ENCODE data around the gene GNB1L. TPM values are rescaled to one million over a fixed set of nuclear protein-coding genes. Genes with fewer than 3 reads are reported as not detected.
A peak's percentile ranks its signal among the peaks of the same experiment; 100 is the strongest.

Gene GNB1L
- total and polyA plus RNA-seq, 10 of the 15 experiments (the other 5 are each of a cell fraction or from before 2014, with no cell fraction given) = 0.21 to 19.4 (median 6.8) TPM

DNA sequence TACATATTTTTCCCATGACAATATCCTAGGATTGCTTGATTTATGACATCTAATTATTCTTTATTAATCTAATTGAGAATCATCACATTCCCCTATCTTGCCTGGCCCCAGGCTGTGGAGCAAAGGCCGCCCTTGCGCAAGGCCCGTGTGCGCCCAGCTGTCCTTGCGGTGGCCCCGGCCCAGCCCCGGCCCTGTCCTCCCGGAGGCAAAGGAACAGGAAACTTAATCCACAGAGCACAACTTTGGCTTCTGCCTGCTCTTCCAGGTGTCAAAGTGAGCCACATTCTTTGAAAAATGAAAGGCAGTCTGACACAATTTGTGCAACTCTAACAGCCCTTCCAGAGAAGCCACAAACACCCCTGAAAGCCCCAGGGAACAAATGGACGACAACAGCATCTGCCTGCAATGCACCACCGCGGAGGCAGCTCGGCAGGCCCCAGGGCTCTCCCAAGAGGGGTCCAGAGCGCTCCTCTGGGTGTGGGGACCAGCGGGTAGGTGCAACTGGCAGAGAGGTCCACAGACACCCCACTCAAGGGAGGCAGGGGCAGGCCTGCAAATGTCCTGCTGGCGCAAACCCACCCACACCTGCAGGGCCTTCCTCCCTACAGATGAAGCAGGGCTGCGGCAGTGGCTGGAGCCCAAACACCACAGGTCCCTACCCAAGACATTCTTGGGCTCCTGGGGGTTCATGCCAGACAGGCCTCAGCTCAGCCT is 30.3 kb downstream of the GNB1L start:
- ATAC-seq = no peak
- SMC1A ChIA-PET (ENCODE audit: uncharacterized antibody, unreplicated experiment) = no interaction called here
- RAD21 ChIA-PET (ENCODE audit: unreplicated experiment) = no interaction called here
- H3K4me1 ChIP-seq (ENCODE audit: control insufficient read depth, insufficient read depth, low read length) = no peaks in the 10 kb centered on the region
- no peak for TF ChIP-seq ASH2L (IDR thresholded peaks at IDR 0.05; ENCODE audit: borderline replicate concordance, low read depth)
- TF ChIP-seq CREM (IDR thresholded peaks at IDR 0.05; ENCODE audit: low read depth) = no peak
- TF ChIP-seq MEF2B (IDR thresholded peaks at IDR 0.05; ENCODE audit: partially characterized antibody, poor library complexity, severe bottlenecking) = peak; percentile 46
- no peak overlapping the region for H3K4me2 ChIP-seq (ENCODE audit: control insufficient read depth, insufficient read depth)
- 69% methylated on average over 16 of the region's 16 CpGs for WGBS (ENCODE audit: insufficient coverage, insufficient replicate concordance, low lambda C conversion rate, missing lambda C conversion rate)
- no peaks in the 10 kb centered on the region for H3K9me3 ChIP-seq (replicated peaks; ENCODE audit: control insufficient read depth, insufficient read depth, low read length)
- H2AFZ ChIP-seq (ENCODE audit: control insufficient read depth, low read depth, low read length) = no peak overlapping the region
- no peaks in the 10 kb centered on the region; a peak in 1 of 4 replicates for H3K36me3 ChIP-seq (ENCODE audit: control insufficient read depth in 2 of 2, insufficient read depth in 2 of 2, low read length in 1 of 2)
- intact Hi-C loops (cut with micrococcal nuclease; ENCODE audit: unreplicated experiment) = no loop called here
- FAIRE-seq = no peak
- H3K27ac ChIP-seq (ENCODE audit: control insufficient read depth, insufficient read depth) = no peak overlapping the region
- CTCF ChIA-PET = no interaction called here
- DNase-seq (ENCODE audit: low read depth, low spot score) = no peak
- no peaks in the 10 kb centered on the region for H3K79me2 ChIP-seq (ENCODE audit: control insufficient read depth, insufficient read depth, low read length)
- no peak overlapping the region for H3K9ac ChIP-seq (ENCODE audit: control insufficient read depth, insufficient read depth, low read length)
- no TSS peak for BruUV-seq (replicated peaks)
- in situ Hi-C loops (cut with MboI) = no loop called here
- no peaks in the 10 kb centered on the region for H4K20me1 ChIP-seq (ENCODE audit: control insufficient read depth, insufficient read depth)
- no peaks in the 10 kb centered on the region for H3K27me3 ChIP-seq (replicated peaks in 1 of 2; ENCODE audit: control insufficient read depth in 2 of 2, insufficient read depth in 2 of 2, low read length in 1 of 2)
- H3K4me3 ChIP-seq = no peak overlapping the region
- POLR2A ChIA-PET = no interaction called here

DNA sequence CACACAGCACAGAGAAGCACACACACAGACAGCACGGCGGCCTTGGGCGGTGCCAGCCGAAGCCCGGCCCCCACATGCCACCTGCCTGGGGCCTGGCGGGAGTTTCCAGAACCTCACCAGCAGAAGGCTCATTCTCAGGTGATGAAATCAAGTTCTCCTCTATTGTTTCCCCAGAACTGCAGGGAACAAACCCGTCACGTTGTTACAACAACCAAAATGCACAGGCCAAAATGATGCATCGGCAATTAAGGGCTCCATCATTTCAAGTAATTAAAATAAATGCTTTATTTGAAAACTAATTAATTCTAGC is 30.8 kb downstream of the GNB1L start:
- BruUV-seq (replicated peaks) = no TSS peak
- Histone ChIP-seq H2AFZ (ENCODE audit: control insufficient read depth, low read depth, low read length) (no peak overlapping the region), H3K27ac (ENCODE audit: control insufficient read depth, insufficient read depth) (no peak overlapping the region), H3K9ac (ENCODE audit: control insufficient read depth, insufficient read depth, low read length) (no peak overlapping the region), H3K79me2 (ENCODE audit: control insufficient read depth, insufficient read depth, low read length) (no peaks in the 10 kb centered on the region), H4K20me1 (ENCODE audit: control insufficient read depth, insufficient read depth) (no peaks in the 10 kb centered on the region), H3K4me1 (ENCODE audit: control insufficient read depth, insufficient read depth, low read length) (no peaks in the 10 kb centered on the region), H3K36me3 (ENCODE audit: control insufficient read depth in 2 of 2, insufficient read depth in 2 of 2, low read length in 1 of 2) (no peaks in the 10 kb centered on the region; a peak in 1 of 4 replicates), H3K27me3 (replicated peaks in 1 of 2; ENCODE audit: control insufficient read depth in 2 of 2, insufficient read depth in 2 of 2, low read length in 1 of 2) (no peaks in the 10 kb centered on the region), H3K9me3 (replicated peaks; ENCODE audit: control insufficient read depth, insufficient read depth, low read length) (no peaks in the 10 kb centered on the region), H3K4me3 (no peak overlapping the region), H3K4me2 (ENCODE audit: control insufficient read depth, insufficient read depth) (no peak overlapping the region)
- intact Hi-C loops (cut with micrococcal nuclease; ENCODE audit: unreplicated experiment) = no loop called here
- TF ChIP-seq ETV6 (conservative IDR thresholded peaks at IDR 0.05 in 1 of 2, IDR thresholded peaks at IDR 0.05 in 1 of 2; ENCODE audit: borderline replicate concordance in 1 of 2, low read depth in 1 of 2) = no peak
- TF ChIP-seq JUND (IDR thresholded peaks at IDR 0.05; ENCODE audit: low read depth, low read length) = no peak
- TF ChIP-seq ZNF217 (IDR thresholded peaks at IDR 0.05) = no peak
- TF ChIP-seq, protein P1, sequence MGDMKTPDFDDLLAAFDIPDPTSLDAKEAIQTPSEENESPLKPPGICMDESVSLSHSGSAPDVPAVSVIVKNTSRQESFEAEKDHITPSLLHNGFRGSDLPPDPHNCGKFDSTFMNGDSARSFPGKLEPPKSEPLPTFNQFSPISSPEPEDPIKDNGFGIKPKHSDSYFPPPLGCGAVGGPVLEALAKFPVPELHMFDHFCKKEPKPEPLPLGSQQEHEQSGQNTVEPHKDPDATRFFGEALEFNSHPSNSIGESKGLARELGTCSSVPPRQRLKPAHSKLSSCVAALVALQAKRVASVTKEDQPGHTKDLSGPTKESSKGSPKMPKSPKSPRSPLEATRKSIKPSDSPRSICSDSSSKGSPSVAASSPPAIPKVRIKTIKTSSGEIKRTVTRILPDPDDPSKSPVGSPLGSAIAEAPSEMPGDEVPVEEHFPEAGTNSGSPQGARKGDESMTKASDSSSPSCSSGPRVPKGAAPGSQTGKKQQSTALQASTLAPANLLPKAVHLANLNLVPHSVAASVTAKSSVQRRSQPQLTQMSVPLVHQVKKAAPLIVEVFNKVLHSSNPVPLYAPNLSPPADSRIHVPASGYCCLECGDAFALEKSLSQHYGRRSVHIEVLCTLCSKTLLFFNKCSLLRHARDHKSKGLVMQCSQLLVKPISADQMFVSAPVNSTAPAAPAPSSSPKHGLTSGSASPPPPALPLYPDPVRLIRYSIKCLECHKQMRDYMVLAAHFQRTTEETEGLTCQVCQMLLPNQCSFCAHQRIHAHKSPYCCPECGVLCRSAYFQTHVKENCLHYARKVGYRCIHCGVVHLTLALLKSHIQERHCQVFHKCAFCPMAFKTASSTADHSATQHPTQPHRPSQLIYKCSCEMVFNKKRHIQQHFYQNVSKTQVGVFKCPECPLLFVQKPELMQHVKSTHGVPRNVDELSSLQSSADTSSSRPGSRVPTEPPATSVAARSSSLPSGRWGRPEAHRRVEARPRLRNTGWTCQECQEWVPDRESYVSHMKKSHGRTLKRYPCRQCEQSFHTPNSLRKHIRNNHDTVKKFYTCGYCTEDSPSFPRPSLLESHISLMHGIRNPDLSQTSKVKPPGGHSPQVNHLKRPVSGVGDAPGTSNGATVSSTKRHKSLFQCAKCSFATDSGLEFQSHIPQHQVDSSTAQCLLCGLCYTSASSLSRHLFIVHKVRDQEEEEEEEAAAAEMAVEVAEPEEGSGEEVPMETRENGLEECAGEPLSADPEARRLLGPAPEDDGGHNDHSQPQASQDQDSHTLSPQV (IDR thresholded peaks at IDR 0.05) = no peak
- TF ChIP-seq, protein P2, sequence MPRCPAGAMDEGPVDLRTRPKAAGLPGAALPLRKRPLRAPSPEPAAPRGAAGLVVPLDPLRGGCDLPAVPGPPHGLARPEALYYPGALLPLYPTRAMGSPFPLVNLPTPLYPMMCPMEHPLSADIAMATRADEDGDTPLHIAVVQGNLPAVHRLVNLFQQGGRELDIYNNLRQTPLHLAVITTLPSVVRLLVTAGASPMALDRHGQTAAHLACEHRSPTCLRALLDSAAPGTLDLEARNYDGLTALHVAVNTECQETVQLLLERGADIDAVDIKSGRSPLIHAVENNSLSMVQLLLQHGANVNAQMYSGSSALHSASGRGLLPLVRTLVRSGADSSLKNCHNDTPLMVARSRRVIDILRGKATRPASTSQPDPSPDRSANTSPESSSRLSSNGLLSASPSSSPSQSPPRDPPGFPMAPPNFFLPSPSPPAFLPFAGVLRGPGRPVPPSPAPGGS (IDR thresholded peaks at IDR 0.05; ENCODE audit: borderline replicate concordance, insufficient read depth, low read depth, low read length, poor library complexity, severe bottlenecking) = no peak
- no peak for TF ChIP-seq IKZF1 (conservative IDR thresholded peaks at IDR 0.05)
- no peak for TF ChIP-seq TBL1XR1 (IDR thresholded peaks at IDR 0.05; ENCODE audit: low read depth, low read length)
- TF ChIP-seq HDGF (IDR thresholded peaks at IDR 0.05) = no peak
- in situ Hi-C loops (cut with MboI) = no loop called here
- ChIA-PET POLR2A (no interaction called here), SMC1A (ENCODE audit: uncharacterized antibody, unreplicated experiment) (no interaction called here), CTCF (no interaction called here), RAD21 (ENCODE audit: unreplicated experiment) (no interaction called here)
- FAIRE-seq (no peak), ATAC-seq (no peak), DNase-seq (ENCODE audit: low read depth, low spot score) (no peak)
- 91% methylated on average over 9 of the region's 9 CpGs for WGBS (ENCODE audit: insufficient coverage, insufficient replicate concordance, low lambda C conversion rate, missing lambda C conversion rate)

Data from GM12878 (cell line).